Heart left ventricle (tissue), 16 donors: ENCODE data around the gene SMYD4. TPM values are rescaled to one million over a fixed set of nuclear protein-coding genes. Genes with fewer than 3 reads are reported as not detected.
A peak's percentile ranks its signal among the peaks of the same experiment; 100 is the strongest.

Experiments
- ATAC-seq, 4 donors: fragments of 200-7000 bp; cut with Tn5 transposase; one replicate each; pipeline ENCODE4 v1.9.1; 2020 to 2022; ENCODE audit warnings: moderate library complexity in 4 of 4, mild to moderate bottlenecking in 3 of 4, moderate number of reproducible peaks in 1 of 4
- DNase-seq, 5 donors: peaks; one replicate each; pipeline ENCODE4 v3.0.0-alpha.2; 2020
- H3K27ac ChIP-seq, 12 donors: fragments of 200-600 bp; sonication (generic) in 4 of 12; one replicate each; pipeline versions ENCODE4 v1.5.0 to v1.8.0; 2016 to 2022; ENCODE audit warnings: mild to moderate bottlenecking in 2 of 12
- H3K27me3 ChIP-seq, 9 donors: fragments of 200-600 bp; sonication (generic) in 2 of 9; one replicate each; pipeline versions ENCODE4 v1.5.1 to v1.8.0; 2016 to 2022; ENCODE audit warnings: mild to moderate bottlenecking in 3 of 9
- H3K36me3 ChIP-seq, 9 donors: fragments of 200-600 bp; sonication (generic) in 2 of 9; one replicate each; pipeline versions ENCODE4 v1.5.0 to v1.8.0; 2018 to 2022; ENCODE audit warnings: mild to moderate bottlenecking in 2 of 9
- H3K4me1 ChIP-seq, 12 donors: fragments of 200-600 bp; sonication (generic) in 4 of 12; one replicate each; pipeline versions ENCODE4 v1.5.0 to v1.8.0; 2016 to 2022; ENCODE audit warnings: mild to moderate bottlenecking in 3 of 12
- H3K4me3 ChIP-seq, 12 donors: fragments of 200-600 bp; sonication (generic) in 4 of 12; one replicate each; pipeline versions ENCODE4 v1.5.0 to v1.8.0; 2017 to 2022; ENCODE audit warnings: mild to moderate bottlenecking in 9 of 12, moderate library complexity in 4 of 12
- H3K9me3 ChIP-seq, 12 donors: fragments of 200-600 bp; sonication (generic) in 4 of 12; one replicate each; pipeline versions ENCODE4 v1.5.0 to v1.8.0; 2016 to 2022; ENCODE audit warnings: mild to moderate bottlenecking in 1 of 12
- CTCF ChIP-seq, 12 donors: fragments of 200-600 bp; sonication (generic) in 4 of 12; IDR thresholded peaks; one replicate each; pipeline versions ENCODE4 v1.5.0 to v1.8.0; 2018 to 2022; ENCODE audit warnings: antibody characterized with exemption in 12 of 12, mild to moderate bottlenecking in 5 of 12
- POLR2A ChIP-seq, 2 donors: fragments of 450-650 bp; IDR thresholded peaks; one replicate each; pipeline ENCODE4 v1.6.1; 2017; ENCODE audit warnings: antibody characterized with exemption in 2 of 2, mild to moderate bottlenecking in 2 of 2, moderate library complexity in 2 of 2
- WGBS, 4 donors: extraction: QIAGEN DNeasy Blood & Tissue Kit in 2 of 4; methylation state at CpG; one replicate each; pipeline versions ENCODE4 v1.1.5 to v1.1.7; 2013 to 2018; 5-methylcytosine and 5-hydroxymethylcytosine counted together
- intact Hi-C, 10 donors: fragments of 100-400 bp; cut with DNase I; formaldehyde crosslinking; loops; one replicate each; pipeline versions ENCODE4 v1.11.1 to v1.14.2; 2022
- polyA plus RNA-seq, 2 donors: library from polyadenylated mRNA; stranded (reverse); fragments of 200-250 nt; gene quantifications; one replicate each; pipeline ENCODE4 v1.2.3, GENCODE V29; 2013
- total RNA-seq, 9 donors: library from RNA; depleted of rRNA in 2 of 9; stranded (reverse); fragments of >200 nt in 2 of 9; fragmentation: NEBNext Ultra II Directional in 3 of 9; extraction: Animal tissue kit (Norgen Biotek cat#: 25700) in 3 of 9; gene quantifications; one replicate each; pipeline versions ENCODE4 v1.1.0 to v1.2.4, GENCODE V29; 2016 to 2023
- donor health status: ischemic (EF 13 %, LVEDD 7.1; RV severe dilation, severe dysfunction).
- donor health status: healthy with polysubstance abuse.
- donor health status: DM: no; HTN: yes; CAD: no.
- donor health status: DM: no; HTN: no; CAD: no.
- donor health status: ischemic (EF 25% LVEDD 6.9; RV normal size, moderate dysfunction).
- donor health status: ischemic (EF 25% LVEDD 5.7; RV mildly dilated, moderate dysfunction).
- donor health status: healthy.
- donor health status: DM: yes; HTN: yes; CAD: no.
- donor health status: ischemic (EF 35%, LVEDD 5.7; RV mildly dilated, moderate dysfunction).
- donor health status: nonischemic (EF 11% LVEDD 7.7; RV severe dilation, severe dysfunction).
- donor health status: DM: yes; HTN: yes; CAD: no.
- donor health status: PGD.
- donor health status: ischemic (EF 29% LVEDD 5.4; RV normal size, mild dysfunction).
- donor health status: nonischemic (EF 23%, LVEDD 6.1; RV moderate dilation, normal function).

Gene SMYD4
- total and polyA plus RNA-seq, 11 donors: 5.2 to 15.9 (median 7.9) TPM

DNA sequence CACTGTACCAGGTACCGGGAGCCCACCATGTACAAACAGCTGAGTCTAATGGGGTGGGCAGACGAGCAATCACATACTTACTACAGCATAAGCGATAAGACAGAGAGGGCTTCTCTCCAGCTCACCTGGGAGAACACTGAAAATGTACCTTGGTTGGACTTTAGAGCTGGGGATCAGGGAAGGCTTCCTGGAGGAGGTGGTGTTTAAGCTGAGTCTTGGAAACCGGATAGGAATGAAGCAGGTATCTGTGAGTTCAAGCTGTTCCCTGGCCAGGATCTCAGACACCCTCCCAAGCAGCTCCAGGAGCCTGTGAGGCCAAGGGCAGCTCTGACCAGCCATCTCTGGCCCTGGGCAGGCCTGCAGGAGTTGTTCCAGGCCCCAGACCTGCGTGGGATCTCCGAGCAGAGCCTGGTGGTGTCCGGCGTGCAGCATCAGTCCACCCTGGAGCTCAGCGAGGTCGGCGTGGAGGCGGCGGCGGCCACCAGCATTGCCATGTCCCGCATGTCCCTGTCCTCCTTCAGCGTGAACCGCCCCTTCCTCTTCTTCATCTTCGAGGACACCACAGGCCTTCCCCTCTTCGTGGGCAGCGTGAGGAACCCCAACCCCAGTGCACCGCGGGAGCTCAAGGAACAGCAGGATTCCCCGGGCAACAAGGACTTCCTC, 75.8 kb downstream of the SMYD4 start:
- DNase-seq (peak in 1 of 5 donors; percentile 69), ATAC-seq (peak in 1 of 4 donors; percentile 9)
- no peak overlapping the region for H3K27ac ChIP-seq
- no peaks in the 10 kb centered on the region for H3K9me3 ChIP-seq
- TF ChIP-seq CTCF (IDR thresholded peaks at IDR 0.05) (no peak), POLR2A (IDR thresholded peaks at IDR 0.05) (no peak)
- intact Hi-C loops: no loop called here
- no peaks in the 10 kb centered on the region for H3K27me3 ChIP-seq
- no peaks in the 10 kb centered on the region for H3K36me3 ChIP-seq
- WGBS, 4 donors: 61 to 85% (median 83%) methylated on average over 11 to 23 of the region's 23 CpGs
- no peak overlapping the region for H3K4me3 ChIP-seq
- H3K4me1 ChIP-seq: peaks cover 0 to 22% (median 0%) of the 10 kb centered on the region in 12 donors

DNA sequence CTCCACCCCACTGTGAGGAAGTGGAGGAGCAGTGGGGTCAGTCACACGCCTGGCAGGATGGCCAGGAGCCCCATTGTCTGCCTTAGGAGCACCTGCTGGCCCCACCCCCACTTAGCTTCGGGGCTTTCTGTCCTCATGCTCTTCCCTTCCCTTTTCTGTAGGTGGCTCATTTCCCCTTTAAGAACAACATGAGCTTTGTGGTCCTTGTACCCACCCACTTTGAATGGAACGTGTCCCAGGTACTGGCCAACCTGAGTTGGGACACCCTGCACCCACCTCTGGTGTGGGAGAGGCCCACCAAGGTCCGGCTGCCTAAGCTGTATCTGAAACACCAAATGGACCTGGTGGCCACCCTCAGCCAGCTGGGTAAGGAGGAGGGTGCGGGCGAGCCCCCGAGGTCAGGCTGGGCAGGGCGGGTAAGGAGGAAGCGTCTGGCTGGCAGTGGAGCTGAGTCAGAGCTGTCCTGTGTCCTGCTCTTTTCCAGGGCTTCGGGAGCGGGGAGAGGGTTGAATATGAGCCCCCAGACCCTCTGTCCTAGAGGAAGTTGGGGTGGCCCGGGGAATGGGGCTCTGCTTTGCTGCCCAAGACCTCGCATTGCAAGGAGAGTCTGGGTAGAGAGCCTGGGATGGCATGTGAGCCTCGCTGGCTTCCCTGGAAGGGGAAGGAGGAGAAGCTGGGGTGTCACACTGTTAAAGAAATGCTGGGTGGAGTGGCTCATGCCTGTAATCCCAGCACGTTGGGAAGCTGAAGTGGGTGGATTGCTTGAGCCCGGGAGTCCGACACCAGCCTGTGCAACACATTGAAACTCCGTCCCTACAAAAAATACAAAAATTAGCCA, 77.1 kb downstream of the SMYD4 start:
- no peaks in the 10 kb centered on the region for H3K9me3 ChIP-seq
- no peaks in the 10 kb centered on the region for H3K36me3 ChIP-seq
- intact Hi-C loops: no loop called here
- DNase-seq (peak in 1 of 5 donors; percentile 72), ATAC-seq (peak; percentile 53 to 78 (median 64))
- 52 to 78% (median 68%) methylated on average over 11 to 18 of the region's 18 CpGs for WGBS, 4 donors
- peak overlapping the region in 1 of 12 donors; percentile 36 for H3K4me3 ChIP-seq
- TF ChIP-seq POLR2A (IDR thresholded peaks at IDR 0.05): no peak
- TF ChIP-seq CTCF (IDR thresholded peaks at IDR 0.05): no peak
- H3K27me3 ChIP-seq: no peaks in the 10 kb centered on the region
- H3K4me1 ChIP-seq: peaks cover 0 to 22% (median 0%) of the 10 kb centered on the region in 12 donors
- H3K27ac ChIP-seq: peak overlapping the region in 4 of 12 donors; percentile 5 to 87 (median 19)

DNA sequence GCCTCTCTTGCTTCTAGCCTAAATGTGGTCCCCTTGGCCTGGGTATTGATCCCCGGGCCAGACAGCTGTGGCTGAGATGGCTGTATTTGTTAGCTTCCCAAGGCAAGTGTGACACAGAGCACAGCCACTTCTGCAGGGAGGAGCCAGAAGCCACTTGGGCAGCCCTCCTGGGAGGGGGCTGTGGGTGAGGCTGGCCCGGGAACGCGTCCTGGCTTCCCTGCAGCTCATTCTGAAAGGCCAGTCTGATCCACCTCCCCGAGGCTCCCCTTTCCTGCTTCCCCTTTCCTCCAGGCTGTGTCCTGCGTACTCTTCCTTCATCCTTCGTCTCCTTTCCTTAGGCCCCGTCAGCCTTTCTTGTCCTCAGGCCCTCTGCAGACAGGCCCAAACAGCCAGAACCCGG, 79.1 kb downstream of the SMYD4 start:
- H3K9me3 ChIP-seq: no peaks in the 10 kb centered on the region
- intact Hi-C loops: no loop called here
- H3K27me3 ChIP-seq: no peaks in the 10 kb centered on the region
- no peak for DNase-seq
- H3K4me3 ChIP-seq: no peak overlapping the region
- ATAC-seq: no peak
- H3K36me3 ChIP-seq: no peaks in the 10 kb centered on the region
- no peak for TF ChIP-seq POLR2A (IDR thresholded peaks at IDR 0.05)
- TF ChIP-seq CTCF (IDR thresholded peaks at IDR 0.05): no peak
- peaks cover 0 to 22% (median 0%) of the 10 kb centered on the region in 12 donors for H3K4me1 ChIP-seq
- H3K27ac ChIP-seq: no peak overlapping the region
- WGBS, 4 donors: 78 to 85% (median 79%) methylated on average over 9 of the region's 9 CpGs

DNA sequence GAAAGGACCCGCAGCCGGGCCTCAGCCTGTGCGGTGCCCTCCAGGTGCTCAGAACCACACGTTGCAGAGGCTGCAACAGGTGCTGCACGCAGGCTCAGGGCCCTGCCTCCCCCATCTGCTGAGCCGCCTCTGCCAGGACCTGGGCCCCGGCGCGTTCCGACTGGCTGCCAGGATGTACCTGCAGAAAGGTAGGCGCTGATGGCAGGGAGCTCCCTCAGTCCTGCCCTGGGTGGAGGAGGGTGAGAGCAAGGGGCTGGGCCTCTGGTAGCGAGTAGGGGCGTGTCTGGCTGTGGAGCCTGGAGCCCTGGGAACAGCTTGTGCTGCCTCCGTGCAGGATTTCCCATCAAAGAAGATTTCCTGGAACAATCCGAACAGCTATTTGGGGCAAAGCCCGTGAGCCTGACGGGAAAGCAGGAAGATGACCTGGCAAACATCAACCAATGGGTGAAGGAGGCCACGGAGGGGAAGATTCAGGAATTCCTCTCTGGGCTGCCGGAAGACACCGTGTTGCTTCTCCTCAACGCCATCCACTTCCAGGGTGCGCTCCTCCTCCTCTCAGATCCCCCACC, 82.6 kb downstream of the SMYD4 start:
- WGBS, 4 donors: 74 to 82% (median 76%) methylated on average over 15 to 22 of the region's 22 CpGs
- H3K4me1 ChIP-seq: peaks cover 0 to 9% (median 0%) of the 10 kb centered on the region in 12 donors
- ATAC-seq (peak; percentile 68 to 87 (median 78)), DNase-seq (no peak)
- no peaks in the 10 kb centered on the region for H3K9me3 ChIP-seq
- H3K27ac ChIP-seq: peak overlapping the region in 6 of 12 donors; percentile 31 to 69 (median 44)
- H3K27me3 ChIP-seq: no peaks in the 10 kb centered on the region
- H3K4me3 ChIP-seq: no peak overlapping the region
- no peaks in the 10 kb centered on the region for H3K36me3 ChIP-seq
- TF ChIP-seq POLR2A (IDR thresholded peaks at IDR 0.05): no peak
- intact Hi-C loops: no loop called here
